GM19438 (cell line): ENCODE measurements around the gene ADGRF5.
"Not testable (repeated sequence)": the region's sequence is repeated elsewhere in the genome, so short reads cannot be mapped to it uniquely, and the experiment has no call there.

Experiments used
- ATAC-seq: cut with Tn5 transposase; IDR thresholded peaks from one replicate; pipeline ENCODE4 v1.9.1; 2021; ENCODE audit warnings: low read depth; ENCODE audit not compliant: unreplicated experiment

The ADGRF5 gene

GRCh38 chr6:46838033-46838432, 83.7 kb downstream of the ADGRF5 start:
- no peak for ATAC-seq

GRCh38 chr6:46834991-46835390, 86.7 kb downstream of the ADGRF5 start:
- not testable (repeated sequence) for ATAC-seq

- ATAC-seq: not testable (repeated sequence)
Measured at GRCh38 chr6:46834257-46834916, 87.4 kb downstream of the ADGRF5 start.

GRCh38 chr6:46832816-46833215, 88.9 kb downstream of the ADGRF5 start:
- ATAC-seq: no peak

GRCh38 chr6:46828939-46829338, 92.8 kb downstream of the ADGRF5 start:
- ATAC-seq: no peak

GRCh38 chr6:46821458-46821881, 100.3 kb downstream of the ADGRF5 start:
- no peak for ATAC-seq

GRCh38 chr6:46819561-46819960, 102.2 kb downstream of the ADGRF5 start:
- no peak for ATAC-seq

- ATAC-seq: no peak
Measured at GRCh38 chr6:46816626-46817025, 105.1 kb downstream of the ADGRF5 start.

- no peak for ATAC-seq
Measured at GRCh38 chr6:46815130-46815529, 106.6 kb downstream of the ADGRF5 start.

- ATAC-seq: no peak
Measured at GRCh38 chr6:46808806-46809205, 112.9 kb downstream of the ADGRF5 start.
